ENCODE measurements around the gene FBXW11. TPM values are rescaled to one million over a fixed set of nuclear protein-coding genes. Genes with fewer than 3 reads are reported as not detected.

The FBXW11 gene
- total RNA-seq, 1 experiment from 2014 or later: 85.3 TPM

GRCh38 chr5:171855265-171855664 is 151.2 kb downstream of the FBXW11 start:
- no peaks in the 10 kb centered on the region for H3K27me3 ChIP-seq (ENCODE audit: insufficient read depth, low read length)

More at GRCh38 chr5:171855265-171855664, 151.2 kb downstream of the FBXW11 start:
- no peaks in the 10 kb centered on the region for H3K79me1 ChIP-seq (ENCODE audit: insufficient read depth, low read depth, low read length, poor library complexity, severe bottlenecking)
- no peak overlapping the region for H2BK20ac ChIP-seq (ENCODE audit: low read depth, low read length, poor library complexity, severe bottlenecking)
- H4K20me1 ChIP-seq (ENCODE audit: control insufficient read depth, insufficient read depth, insufficient read length): no peaks in the 10 kb centered on the region
- no peak overlapping the region for H3K4me2 ChIP-seq (ENCODE audit: insufficient read depth, insufficient read length, low read length)
- H3K4ac ChIP-seq (ENCODE audit: low read depth, low read length): no peak overlapping the region
- H3K9me3 Mint-ChIP-seq: no peaks in the 10 kb centered on the region
- H3K56ac ChIP-seq (ENCODE audit: insufficient read length, low read depth, low read length): no peak overlapping the region
- no peak overlapping the region for H3K18ac ChIP-seq (ENCODE audit: insufficient read length, low read depth, low read length)
- TF ChIP-seq CTCF (conservative IDR thresholded peaks at IDR 0.05): no peak
- no peak overlapping the region for H3K4me3 Mint-ChIP-seq
- peaks cover 2% of the 10 kb centered on the region; the same call in 1 of the 2 replicates for H3K27me3 Mint-ChIP-seq (ENCODE audit: low read depth)
- H4K91ac ChIP-seq (ENCODE audit: insufficient read length, low read depth, low read length): no peak overlapping the region
- no peak overlapping the region for H3T11ph ChIP-seq (ENCODE audit: low read length)
- no peaks in the 10 kb centered on the region for H3K9me3 ChIP-seq (ENCODE audit: control insufficient read depth, low read depth, low read length)
- H3K27ac Mint-ChIP-seq: no peak overlapping the region
- H2AFZ ChIP-seq (ENCODE audit: low read length): no peak overlapping the region
- H2BK15ac ChIP-seq (ENCODE audit: low read depth, low read length): no peak overlapping the region
- no peaks in the 10 kb centered on the region for H3K23me2 ChIP-seq (ENCODE audit: insufficient read length, low read depth, low read length, poor library complexity, severe bottlenecking)
- H3K9ac ChIP-seq (ENCODE audit: extremely low read depth, insufficient read length, low read length): no peak overlapping the region
- no peak overlapping the region for H3K23ac ChIP-seq (ENCODE audit: insufficient read length, low read depth, low read length)
- no peak overlapping the region for H2BK5ac ChIP-seq (ENCODE audit: insufficient read length, low read length)
- DNase-seq: no peak
- no peaks in the 10 kb centered on the region for H3K79me2 ChIP-seq (ENCODE audit: insufficient read depth, low read length)
- peaks cover 4 to 8% (median 7%) of the 10 kb centered on the region in 3 experiments; a peak in 6 of 7 replicates for H3K36me3 Mint-ChIP-seq (ENCODE audit: insufficient read depth in 1 of 3, low read depth in 3 of 3)
- no peak overlapping the region for H2BK12ac ChIP-seq (ENCODE audit: insufficient read length, low read depth, low read length)
- no peak overlapping the region; the same call in 1 of the 2 replicates for H3K14ac ChIP-seq (ENCODE audit: insufficient read depth, low read length)
- no peak overlapping the region for H2AK5ac ChIP-seq (ENCODE audit: insufficient read length, low read length)
- no CpG with 5 or more reads among the region's 3 CpGs for WGBS (ENCODE audit: extremely low coverage, insufficient read length, low lambda C conversion rate)
- no peak overlapping the region for H4K8ac ChIP-seq (replicated peaks; ENCODE audit: insufficient read length, low read depth, low read length)
- H2BK120ac ChIP-seq (ENCODE audit: low read depth, low read length, poor library complexity, severe bottlenecking): no peak overlapping the region
- no peak overlapping the region for H3K27ac ChIP-seq (ENCODE audit: insufficient read length, low read depth, low read length)
- no peaks in the 10 kb centered on the region for H3K4me1 ChIP-seq (ENCODE audit: insufficient read depth, low read length)
- no peak overlapping the region for H4K5ac ChIP-seq (ENCODE audit: insufficient read length, low read depth, low read length)
- H3K4me1 Mint-ChIP-seq: peaks cover 25 to 30% of the 10 kb centered on the region in 2 experiments
